Measurements from ENCODE around the gene LIN37.

Gene LIN37

GRCh38 chr19:35751839-35752745 is 3.7 kb downstream of the LIN37 start:
- no peak for TF ChIP-seq BACH2 (CRISPR knock-in tag; IDR thresholded peaks at IDR 0.05; ENCODE audit: borderline replicate concordance)
- TF ChIP-seq ISL1 (CRISPR knock-in tag; IDR thresholded peaks at IDR 0.05), result no peak
- TF ChIP-seq TSHZ2 (CRISPR knock-in tag; IDR thresholded peaks at IDR 0.05), result no peak
- TF ChIP-seq PATZ1 (CRISPR knock-in tag; IDR thresholded peaks at IDR 0.05; ENCODE audit: borderline replicate concordance), result no peak
- TF ChIP-seq ZNF565 (CRISPR knock-in tag; conservative IDR thresholded peaks at IDR 0.05; ENCODE audit: low read depth), result no peak
- TF ChIP-seq TCF4 (CRISPR knock-in tag; IDR thresholded peaks at IDR 0.05; ENCODE audit: borderline replicate concordance), result no peak
- TF ChIP-seq POU6F1 (CRISPR knock-in tag; IDR thresholded peaks at IDR 0.05; ENCODE audit: borderline replicate concordance, low read depth), result no peak
- TF ChIP-seq ZNF70 (CRISPR knock-in tag; IDR thresholded peaks at IDR 0.05), result no peak
- no peak for TF ChIP-seq ZC3H10 (CRISPR knock-in tag; IDR thresholded peaks at IDR 0.05)
- TF ChIP-seq ARNTL (CRISPR knock-in tag; IDR thresholded peaks at IDR 0.05; ENCODE audit: borderline replicate concordance, low read depth), result no peak
- TF ChIP-seq CREB5 (CRISPR knock-in tag; IDR thresholded peaks at IDR 0.05; ENCODE audit: low read depth), result no peak
- TF ChIP-seq ZFP3 (CRISPR knock-in tag; IDR thresholded peaks at IDR 0.05), result no peak
- TF ChIP-seq ESRRG (CRISPR knock-in tag; IDR thresholded peaks at IDR 0.05), result no peak
- TF ChIP-seq TOX (CRISPR knock-in tag; IDR thresholded peaks at IDR 0.05; ENCODE audit: borderline replicate concordance), result no peak
- TF ChIP-seq SNAI2 (CRISPR knock-in tag; IDR thresholded peaks at IDR 0.05), result no peak
- no peak for TF ChIP-seq RARB (CRISPR knock-in tag; IDR thresholded peaks at IDR 0.05)
- TF ChIP-seq OSR1 (CRISPR knock-in tag; IDR thresholded peaks at IDR 0.05), result no peak
- no peak for TF ChIP-seq ZFP30 (CRISPR knock-in tag; IDR thresholded peaks at IDR 0.05)
- no peak for TF ChIP-seq PPARA (CRISPR knock-in tag; IDR thresholded peaks at IDR 0.05; ENCODE audit: borderline replicate concordance)
- no peak for TF ChIP-seq ZNF8 (CRISPR knock-in tag; IDR thresholded peaks at IDR 0.05)
- no peak for ATAC-seq

GRCh38 chr19:35752746-35753350 is 4.5 kb downstream of the LIN37 start:
- ATAC-seq, result no peak
- no peak for TF ChIP-seq PATZ1 (CRISPR knock-in tag; IDR thresholded peaks at IDR 0.05; ENCODE audit: borderline replicate concordance)
